Uterus (tissue), 4 donors: ENCODE measurements around the gene ARL3. TPM values are rescaled to one million over a fixed set of nuclear protein-coding genes. Genes with fewer than 3 reads are reported as not detected.
"Not testable (repeated sequence)": the region's sequence is repeated elsewhere in the genome, so short reads cannot be mapped to it uniquely, and the experiment has no call there.

Experiments used
- DNase-seq, 2 donors: peaks; one replicate each; pipeline ENCODE4 v3.0.0-alpha.2; 2019 to 2020
- H3K27ac ChIP-seq, 2 donors: fragments of 200-600 bp; sonication (generic); 1 replicate in 1 of 2; 2 replicates in 1 of 2; pipeline ENCODE4 v1.5.1; 2016 to 2018
- H3K27me3 ChIP-seq, 2 donors: fragments of 200-600 bp; sonication (generic); one replicate each; pipeline ENCODE4 v1.5.1; 2018 to 2019; ENCODE audit warnings: control low read depth in 1 of 2
- H3K36me3 ChIP-seq, 2 donors: fragments of 200-600 bp; sonication (generic); one replicate each; pipeline ENCODE4 v1.5.1; 2019; ENCODE audit warnings: control low read depth in 1 of 2
- H3K4me1 ChIP-seq, 2 donors: fragments of 200-600 bp; sonication (generic); one replicate each; pipeline ENCODE4 v1.5.1; 2018 to 2019; ENCODE audit warnings: control low read depth in 1 of 2
- H3K4me3 ChIP-seq, 2 donors: fragments of 200-600 bp; sonication (generic); 1 replicate in 1 of 2; 2 replicates in 1 of 2; pipeline ENCODE4 v1.5.1; 2018 to 2019; ENCODE audit warnings: mild to moderate bottlenecking in 1 of 2
- H3K9me3 ChIP-seq, 2 donors: fragments of 200-600 bp; sonication (generic); one replicate each; pipeline ENCODE4 v1.5.1; 2019; ENCODE audit warnings: control low read depth in 1 of 2
- CTCF ChIP-seq, 4 experiments: fragments of 200-600 bp in 2 of 4; fragments of 450-650 bp in 2 of 4; sonication (generic) in 2 of 4; IDR thresholded peaks; one replicate each; pipeline ENCODE4 v1.5.1; 2016 to 2019; ENCODE audit warnings: antibody characterized with exemption in 4 of 4, mild to moderate bottlenecking in 2 of 4, moderate library complexity in 1 of 4
- POLR2A ChIP-seq, 2 donors: fragments of 450-650 bp; IDR thresholded peaks; one replicate each; pipeline ENCODE4 v1.6.1; 2016; ENCODE audit warnings: antibody characterized with exemption in 2 of 2, mild to moderate bottlenecking in 1 of 2, moderate library complexity in 1 of 2
- intact Hi-C: fragments of 100-400 bp; cut with DNase I; formaldehyde crosslinking; loops from one replicate; pipeline ENCODE4 v1.15.1; 2023; ENCODE audit warnings: low total_unique reads
- total RNA-seq, 4 donors: library from RNA; depleted of rRNA in 3 of 4; stranded (reverse); fragments of >200 nt in 3 of 4; gene quantifications; one replicate each; pipeline versions ENCODE4 v1.1.0 to v1.2.4, GENCODE V29; 2014 to 2023
- donor health status: DM: yes; HTN: yes; CAD: no.

Gene ARL3
- total RNA-seq, 4 donors from 2014 or later: 7.1 to 19.9 (median 11.0) TPM

GRCh38 chr10:102669206-102670064 lies 44.8 kb downstream of the ARL3 start:
- DNase-seq: no peak
- Histone ChIP-seq H3K36me3 (no peaks in the 10 kb centered on the region), H3K4me3 (no peak overlapping the region), H3K27ac (no peak overlapping the region), H3K27me3 (no peaks in the 10 kb centered on the region), H3K4me1 (peaks cover 2 to 3% of the 10 kb centered on the region in 2 donors), H3K9me3 (no peaks in the 10 kb centered on the region)
- TF ChIP-seq POLR2A (IDR thresholded peaks at IDR 0.05) (no peak), CTCF (IDR thresholded peaks at IDR 0.05) (no peak)
- intact Hi-C loops: no loop called here

GRCh38 chr10:102668326-102669107 lies 45.7 kb downstream of the ARL3 start:
- Histone ChIP-seq H3K9me3 (no peaks in the 10 kb centered on the region), H3K36me3 (no peaks in the 10 kb centered on the region), H3K4me1 (no peaks in the 10 kb centered on the region), H3K27me3 (no peaks in the 10 kb centered on the region), H3K27ac (no peak overlapping the region), H3K4me3 (no peak overlapping the region)
- DNase-seq: no peak
- TF ChIP-seq CTCF (IDR thresholded peaks at IDR 0.05) (no peak), POLR2A (IDR thresholded peaks at IDR 0.05) (no peak)
- intact Hi-C loops: no loop called here

- not testable (repeated sequence) for DNase-seq
Measured at GRCh38 chr10:102667411-102667810, 46.8 kb downstream of the ARL3 start.

GRCh38 chr10:102665904-102666509 lies 48.2 kb downstream of the ARL3 start:
- DNase-seq: no peak
- TF ChIP-seq POLR2A (IDR thresholded peaks at IDR 0.05) (no peak), CTCF (IDR thresholded peaks at IDR 0.05) (no peak)
- no peaks in the 10 kb centered on the region for H3K27me3 ChIP-seq
- no peak overlapping the region for H3K27ac ChIP-seq
- intact Hi-C loops: no loop called here
- no peaks in the 10 kb centered on the region for H3K36me3 ChIP-seq
- peaks cover 0 to 8% of the 10 kb centered on the region in 2 donors for H3K4me1 ChIP-seq
- no peak overlapping the region for H3K4me3 ChIP-seq
- H3K9me3 ChIP-seq: no peaks in the 10 kb centered on the region

More at GRCh38 chr10:102667411-102667810, 46.8 kb downstream of the ARL3 start:
- H3K36me3 ChIP-seq, H3K4me1 ChIP-seq, H3K4me3 ChIP-seq, H3K9me3 ChIP-seq, H3K27me3 ChIP-seq, H3K27ac ChIP-seq, intact Hi-C loops: not testable (repeated sequence)

GRCh38 chr10:102661658-102662028 lies 52.6 kb downstream of the ARL3 start:
- DNase-seq: no peak

More at GRCh38 chr10:102661658-102662028, 52.6 kb downstream of the ARL3 start:
- Histone ChIP-seq H3K27me3 (no peaks in the 10 kb centered on the region), H3K9me3 (no peaks in the 10 kb centered on the region), H3K36me3 (no peaks in the 10 kb centered on the region), H3K27ac (no peak overlapping the region), H3K4me3 (no peak overlapping the region), H3K4me1 (peaks cover 0 to 10% of the 10 kb centered on the region in 2 donors)
- TF ChIP-seq CTCF (IDR thresholded peaks at IDR 0.05) (no peak), POLR2A (IDR thresholded peaks at IDR 0.05) (no peak)
- intact Hi-C loops: no loop called here
